ENCODE data around the gene GRIN1.
A peak's percentile ranks its signal among the peaks of the same experiment; 100 is the strongest.

The GRIN1 gene

DNA sequence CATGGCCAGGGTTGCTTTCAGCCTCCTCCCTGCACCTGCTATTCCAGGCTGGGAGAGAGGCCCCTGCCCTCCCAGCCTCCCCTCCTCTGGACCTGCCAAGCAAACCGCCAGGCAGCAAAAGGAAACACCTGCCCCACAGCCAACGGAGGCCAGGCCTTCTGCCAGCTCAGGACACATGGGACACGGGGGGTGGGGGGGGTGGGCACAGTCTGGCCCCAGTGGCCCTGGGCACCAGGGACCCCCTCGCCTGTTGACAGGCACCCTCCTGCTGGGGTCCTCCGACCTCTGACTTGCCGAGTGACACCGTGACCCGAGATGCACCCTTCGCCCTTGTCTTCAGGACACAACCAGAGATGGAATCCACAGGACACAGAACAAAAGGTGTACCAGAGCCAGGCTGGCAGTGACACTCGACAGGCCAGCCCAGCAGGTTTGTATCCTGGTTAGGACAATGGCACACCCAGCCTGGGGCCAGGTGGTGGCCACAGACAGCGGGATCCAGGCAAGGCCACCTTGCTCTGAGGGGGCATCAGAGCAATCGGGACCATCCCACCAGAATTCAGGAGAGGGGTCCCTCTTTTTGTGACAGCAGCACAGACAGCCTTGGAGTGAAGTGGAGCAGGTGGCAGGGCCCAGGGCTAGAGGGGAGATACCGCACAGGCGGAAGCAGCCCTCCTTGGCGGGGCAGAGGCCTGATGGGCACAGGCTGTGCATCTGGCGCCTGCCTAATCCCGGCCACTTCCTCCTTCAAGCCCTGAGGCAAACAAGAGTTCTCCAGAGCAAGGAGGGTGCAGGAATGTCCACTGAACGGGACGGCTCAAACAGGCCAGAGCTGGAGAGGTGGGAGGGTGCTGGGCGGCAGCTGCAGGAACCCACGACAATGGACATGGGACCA, 34.2 kb downstream of the GRIN1 start:
- no peak for FAIRE-seq

DNA sequence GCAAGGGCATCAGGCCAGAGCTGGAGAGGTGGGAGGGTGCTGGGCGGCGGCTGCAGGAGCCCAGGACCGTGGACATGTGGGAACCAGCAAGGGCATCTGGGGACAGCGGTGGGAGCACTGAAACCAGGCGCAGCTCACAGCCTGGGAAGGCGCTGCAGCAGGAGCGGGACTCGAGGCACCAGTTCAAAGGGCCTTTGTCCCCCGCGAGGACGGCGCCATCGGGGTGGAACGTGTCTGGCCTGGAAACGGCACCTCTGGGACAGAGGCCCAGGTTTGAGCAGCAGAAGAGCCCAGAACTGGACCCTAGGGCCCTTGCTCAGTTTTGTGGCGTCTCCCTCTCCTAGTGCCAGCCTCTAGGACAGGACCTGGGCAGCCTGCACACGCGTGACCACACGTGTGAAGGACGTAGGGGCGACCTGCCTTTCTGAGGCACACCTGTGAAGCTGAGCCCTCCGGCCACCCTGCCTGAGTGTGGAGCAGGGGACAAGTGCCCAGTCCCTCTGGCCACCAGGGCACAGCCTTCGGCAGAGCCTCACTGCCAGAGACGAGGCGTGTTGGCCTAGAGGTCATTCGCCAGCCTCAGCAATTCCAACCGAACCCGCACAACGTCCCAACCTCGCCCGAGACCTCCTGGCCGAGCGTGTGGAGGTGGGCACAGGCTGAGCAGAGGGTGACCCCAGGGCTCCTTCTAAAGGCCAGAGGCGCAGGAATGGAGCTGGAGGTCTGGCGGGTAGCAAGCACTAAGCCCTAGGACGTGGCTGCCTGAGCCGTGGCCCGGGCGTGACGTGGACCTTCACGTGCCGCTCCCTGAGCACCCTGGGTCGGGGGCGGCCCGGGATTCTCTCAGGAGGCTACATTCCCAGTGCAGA, 35.1 kb downstream of the GRIN1 start:
- no peak for DNase-seq (ENCODE audit: extremely low spot score, insufficient read length, low read depth)
- FAIRE-seq: no peak

More for the DNA sequence above, 34.2 kb downstream of the GRIN1 start:
- no peak for DNase-seq (ENCODE audit: extremely low spot score, insufficient read length, low read depth)

DNA sequence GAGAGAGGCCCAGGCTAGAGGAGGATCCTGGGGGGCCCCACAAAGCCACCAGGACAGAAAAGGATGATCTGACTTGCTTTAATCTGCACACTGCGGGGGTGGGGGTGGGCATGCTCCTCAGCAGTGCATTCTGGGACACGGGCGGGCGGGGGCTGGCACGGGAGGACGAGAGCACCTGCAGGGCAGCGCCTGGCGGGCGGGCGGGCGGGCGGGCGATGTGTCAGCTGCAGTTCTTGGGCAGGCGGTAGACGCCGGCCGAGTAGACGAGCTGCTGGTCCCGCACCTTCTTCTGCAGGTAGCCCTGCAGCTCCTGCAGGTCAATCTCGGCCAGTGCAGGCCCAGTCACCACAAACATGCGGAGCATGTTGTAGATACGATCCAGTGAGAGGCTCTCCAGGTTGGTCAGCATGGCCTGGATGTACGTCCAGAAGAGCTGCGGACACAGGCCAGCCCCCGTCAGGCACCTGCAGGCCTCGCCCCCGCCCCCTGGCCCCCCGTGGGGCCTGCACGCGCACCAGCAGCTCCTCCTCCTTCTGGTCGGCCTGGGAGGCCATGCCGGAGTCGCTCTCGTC, 35.9 kb downstream of the GRIN1 start:
- FAIRE-seq (no peak), DNase-seq (ENCODE audit: extremely low spot score, insufficient read length, low read depth) (no peak)

DNA sequence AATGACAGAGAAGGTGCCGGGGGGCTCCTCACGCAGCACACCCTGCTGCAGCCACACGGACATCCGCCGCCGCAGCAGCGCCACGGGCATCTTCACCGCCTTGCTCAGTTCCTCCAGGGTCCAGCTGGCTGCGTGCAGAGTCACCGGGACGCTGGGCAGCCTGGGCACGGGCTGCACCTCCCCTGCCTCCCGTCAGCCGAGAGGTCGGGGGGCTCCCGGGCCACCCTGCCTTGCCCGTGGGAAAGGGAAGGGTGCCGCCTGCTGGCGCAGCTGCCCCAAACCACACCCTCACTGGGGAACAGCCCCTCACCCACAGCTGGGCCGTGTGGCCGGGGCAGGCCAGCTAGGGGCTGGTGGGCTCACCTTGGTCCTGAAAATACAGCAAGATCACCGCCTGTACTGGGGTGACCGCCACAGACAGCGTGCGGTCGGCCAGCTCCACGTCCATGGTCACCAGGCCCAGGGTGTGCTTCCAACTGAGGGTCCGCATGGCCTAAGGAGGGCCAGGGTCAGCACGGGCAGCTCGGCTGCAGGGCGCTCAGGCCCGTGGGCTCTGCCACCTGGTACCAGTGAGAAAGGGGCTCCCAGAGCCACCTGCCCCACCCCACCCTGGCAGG, 36.5 kb downstream of the GRIN1 start:
- no peak for FAIRE-seq
- DNase-seq (ENCODE audit: extremely low spot score, insufficient read length, low read depth): no peak

DNA sequence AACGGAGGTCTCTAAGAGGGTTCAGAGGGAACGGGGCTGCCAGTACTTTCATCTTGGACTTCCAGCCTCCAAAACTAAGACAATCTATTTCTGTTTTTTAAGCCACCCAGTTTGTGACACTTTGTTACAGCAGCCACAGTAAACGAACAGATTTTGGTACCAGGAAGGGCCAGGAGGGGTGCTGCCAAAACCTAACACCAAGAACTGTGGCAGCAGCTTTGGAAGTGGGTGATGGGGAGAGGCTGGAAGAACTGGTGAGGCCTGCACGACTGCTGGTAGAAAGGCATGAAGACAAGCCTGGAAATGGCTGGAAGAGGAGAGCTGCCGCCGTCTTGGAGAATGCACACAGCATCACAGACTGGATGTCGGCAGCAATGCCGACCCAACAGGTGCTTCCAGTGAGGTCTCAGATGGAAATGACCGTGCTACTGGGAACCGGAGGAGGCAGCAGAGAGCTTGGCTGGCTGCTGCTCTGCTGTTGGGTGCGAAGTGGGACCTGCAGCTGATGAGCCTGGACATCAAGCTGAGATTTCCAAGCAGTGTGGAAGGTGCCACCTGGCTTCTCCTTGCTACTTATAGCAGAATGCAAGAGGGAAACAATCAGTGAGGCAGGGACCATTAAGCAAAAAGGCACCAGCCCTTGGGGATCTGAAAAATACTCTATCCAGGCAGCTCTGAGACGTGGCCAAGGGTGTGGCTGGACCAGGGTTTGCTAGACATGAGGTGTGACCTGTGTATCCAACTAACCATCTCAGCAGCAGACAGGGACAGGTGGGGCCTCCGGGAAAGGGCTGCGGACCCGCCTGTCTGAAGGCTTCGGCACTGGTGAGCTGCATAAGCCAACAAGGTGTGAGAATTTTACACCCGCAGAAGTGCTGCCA, 37.6 kb downstream of the GRIN1 start:
- FAIRE-seq: peak; percentile 62
- no peak for DNase-seq (ENCODE audit: extremely low spot score, insufficient read length, low read depth)

DNA sequence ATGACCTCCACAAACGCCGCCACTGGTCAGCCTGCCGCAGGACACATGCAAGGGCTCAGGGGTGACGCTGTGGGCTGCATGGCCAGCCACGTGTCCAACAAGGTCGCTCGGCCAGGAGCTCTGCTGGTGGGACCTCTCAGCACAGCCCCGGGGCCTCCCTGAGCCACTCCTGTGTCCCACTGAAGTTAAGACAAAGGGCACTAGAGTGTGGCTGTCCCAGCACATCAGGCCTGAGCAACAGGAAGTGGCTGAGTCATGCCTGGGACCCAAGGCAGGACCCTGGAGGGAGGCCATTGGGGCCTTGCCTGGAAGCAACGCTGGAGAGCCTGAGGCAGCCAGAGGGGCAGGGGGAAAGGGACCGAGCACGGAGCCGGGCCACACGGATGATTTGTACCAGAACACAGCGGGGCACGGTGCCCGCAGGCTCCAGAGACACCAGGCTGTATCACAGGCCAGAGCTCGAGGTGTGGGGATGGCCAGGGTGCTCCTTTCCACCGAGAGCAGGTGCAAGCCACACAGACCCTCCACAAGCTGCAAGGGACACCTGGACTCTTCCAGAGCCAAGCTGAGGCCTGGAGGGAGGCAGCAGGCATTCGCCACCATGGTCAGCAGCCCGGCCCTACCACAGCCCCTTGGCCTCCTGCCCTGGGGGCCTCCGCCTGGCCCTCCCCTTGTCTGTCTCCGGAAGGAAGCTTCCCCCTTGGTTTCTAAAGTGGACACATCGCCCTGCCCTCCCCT, 39.4 kb downstream of the GRIN1 start:
- FAIRE-seq (no peak), DNase-seq (ENCODE audit: extremely low spot score, insufficient read length, low read depth) (no peak)

DNA sequence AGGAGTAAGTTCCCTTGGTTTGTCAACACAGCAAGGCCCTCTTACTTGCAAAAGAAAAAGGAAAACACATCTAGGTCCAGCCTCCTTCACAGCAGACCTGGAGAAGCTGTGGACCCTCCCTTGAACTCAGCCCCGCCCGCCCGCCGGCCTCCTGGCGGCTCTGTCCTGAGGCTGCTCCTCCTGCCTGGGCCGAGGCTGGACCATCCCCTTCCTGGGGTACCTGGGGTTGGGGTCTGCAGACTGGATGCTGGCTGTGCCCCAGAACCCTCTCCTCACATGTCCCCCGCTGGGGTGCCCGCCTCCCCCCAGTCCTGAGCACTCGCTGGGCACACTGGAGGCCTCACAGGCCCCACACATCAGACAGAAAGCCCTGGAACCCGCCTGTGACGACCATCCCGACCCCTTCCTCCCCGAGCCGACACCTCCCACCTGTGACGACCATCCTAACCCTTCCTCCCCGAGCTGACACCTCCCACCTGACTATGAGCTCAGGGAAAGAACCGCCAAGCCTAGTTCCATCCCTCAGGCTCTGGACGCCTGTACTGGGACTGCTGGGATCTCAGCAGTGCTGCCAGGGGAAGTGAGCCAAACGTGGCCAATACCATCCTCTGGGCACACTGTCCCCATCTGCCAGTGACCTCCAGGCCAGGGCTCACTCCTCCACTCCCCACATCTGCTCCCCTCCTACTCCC, 40.1 kb downstream of the GRIN1 start:
- no peak for DNase-seq (ENCODE audit: extremely low spot score, insufficient read length, low read depth)
- FAIRE-seq: no peak

DNA sequence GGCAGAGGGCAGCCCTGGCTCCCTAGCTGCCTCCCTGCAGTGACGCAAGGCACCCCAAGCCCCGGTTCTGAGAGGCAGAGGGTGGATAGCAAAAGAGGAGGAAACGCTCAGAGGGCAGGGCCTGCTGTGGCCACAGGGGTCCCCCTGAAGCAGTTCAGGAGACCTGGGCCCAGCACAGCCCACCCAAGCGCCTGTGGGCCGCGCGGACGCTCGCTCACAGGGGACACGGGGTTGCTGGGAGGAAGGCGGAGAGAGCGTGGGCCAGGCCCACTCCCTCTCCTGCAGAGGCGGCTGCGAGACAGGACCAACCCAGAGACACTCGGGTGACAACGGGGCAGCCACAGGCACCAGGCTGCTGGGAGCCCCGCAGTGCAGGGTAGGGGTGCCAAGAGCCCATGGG, 40.8 kb downstream of the GRIN1 start:
- DNase-seq (ENCODE audit: extremely low spot score, insufficient read length, low read depth): no peak
- FAIRE-seq: no peak

DNA sequence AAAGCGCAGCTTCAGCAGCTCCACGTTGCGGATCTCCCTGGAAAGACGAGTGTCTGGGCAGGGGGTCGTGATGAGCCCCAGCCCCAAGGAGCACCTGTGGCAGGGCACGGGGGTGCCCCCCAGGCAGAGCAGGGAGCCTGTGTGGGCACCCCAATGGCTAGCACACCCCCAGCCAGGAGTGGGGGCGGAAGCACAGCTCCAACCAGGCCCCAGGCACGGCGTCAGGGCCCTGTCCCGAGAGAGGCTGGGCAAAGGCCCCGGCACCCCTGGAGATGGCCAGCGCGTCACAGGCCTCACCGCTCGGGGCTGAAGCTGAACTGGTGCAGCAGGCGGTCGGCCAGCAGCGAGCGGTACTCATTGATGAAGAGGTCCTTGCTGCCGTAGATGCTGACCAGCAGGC, 41.5 kb downstream of the GRIN1 start:
- no peak for FAIRE-seq

DNA sequence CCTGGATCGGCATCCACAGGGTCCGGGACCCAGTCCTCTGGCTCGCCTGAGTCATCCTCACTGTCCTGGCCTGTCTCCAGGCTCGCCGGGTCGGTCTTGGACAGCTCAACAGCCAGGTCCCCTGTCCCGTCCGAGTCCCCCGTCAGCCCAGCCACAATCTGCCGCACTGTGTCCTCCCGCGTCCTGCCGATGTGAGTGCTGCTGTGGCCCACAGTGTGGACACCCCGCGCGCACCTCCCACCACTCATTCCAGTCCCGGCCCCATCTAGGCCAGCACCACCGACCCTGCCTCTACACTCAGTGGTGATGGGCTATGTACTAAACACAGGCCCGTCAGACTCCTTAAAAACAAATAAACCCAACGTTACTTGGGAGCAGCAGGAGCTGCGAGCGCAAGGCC, 42.7 kb downstream of the GRIN1 start:
- DNase-seq (ENCODE audit: extremely low spot score, insufficient read length, low read depth): no peak
- no peak for FAIRE-seq

More for the DNA sequence above, 41.5 kb downstream of the GRIN1 start:
- no peak for DNase-seq (ENCODE audit: extremely low spot score, insufficient read length, low read depth)

DNA sequence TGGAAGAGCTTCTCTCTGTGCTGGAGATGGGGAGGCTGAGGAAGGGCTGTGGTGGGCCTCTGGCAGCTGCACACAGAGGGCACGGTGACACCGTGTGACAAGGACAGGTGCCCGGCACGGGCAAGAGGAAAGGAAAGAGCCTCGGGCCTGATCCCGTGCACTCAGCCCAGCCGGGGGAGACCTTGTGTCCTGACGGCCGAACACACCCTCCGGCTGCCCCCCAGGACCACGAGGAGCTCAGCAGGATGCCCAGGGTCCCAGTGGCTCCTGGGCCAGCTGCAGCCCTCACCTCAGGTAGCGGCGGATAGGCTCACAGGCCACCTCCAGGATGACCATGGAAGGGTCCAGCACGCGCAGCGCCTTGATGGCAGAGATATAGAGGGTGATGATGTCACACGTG, 43.9 kb downstream of the GRIN1 start:
- FAIRE-seq (no peak), DNase-seq (ENCODE audit: extremely low spot score, insufficient read length, low read depth) (no peak)

DNA sequence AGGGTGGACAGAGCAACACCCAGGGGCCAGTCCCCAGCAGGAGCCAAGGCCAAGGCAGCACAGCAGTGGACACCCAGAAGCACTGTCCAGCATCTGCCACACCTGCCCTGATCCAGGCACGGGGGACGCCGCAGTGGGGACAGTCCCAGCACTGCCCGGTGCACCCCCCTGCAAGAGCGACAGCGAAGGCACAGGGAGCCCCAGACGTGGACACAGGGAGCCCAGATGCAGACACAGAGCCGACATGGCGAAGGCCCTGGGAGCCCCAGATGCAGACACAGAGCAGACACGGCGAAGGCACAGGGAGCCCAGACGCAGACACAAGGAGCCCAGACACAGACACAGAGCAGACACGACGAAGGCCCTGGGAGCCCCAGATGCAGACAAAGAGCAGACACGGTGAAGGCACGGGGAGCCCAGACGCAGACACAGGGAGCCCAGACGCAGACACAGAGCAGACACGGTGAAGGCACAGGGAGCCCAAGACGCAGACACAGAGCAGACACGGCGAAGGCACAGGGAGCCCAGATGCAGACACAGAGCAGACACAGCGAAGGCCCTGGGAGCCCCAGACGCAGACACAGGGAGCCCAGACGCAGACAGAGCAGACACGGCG, 45.1 kb downstream of the GRIN1 start:
- FAIRE-seq: no peak
- DNase-seq (ENCODE audit: extremely low spot score, insufficient read length, low read depth): no peak

DNA sequence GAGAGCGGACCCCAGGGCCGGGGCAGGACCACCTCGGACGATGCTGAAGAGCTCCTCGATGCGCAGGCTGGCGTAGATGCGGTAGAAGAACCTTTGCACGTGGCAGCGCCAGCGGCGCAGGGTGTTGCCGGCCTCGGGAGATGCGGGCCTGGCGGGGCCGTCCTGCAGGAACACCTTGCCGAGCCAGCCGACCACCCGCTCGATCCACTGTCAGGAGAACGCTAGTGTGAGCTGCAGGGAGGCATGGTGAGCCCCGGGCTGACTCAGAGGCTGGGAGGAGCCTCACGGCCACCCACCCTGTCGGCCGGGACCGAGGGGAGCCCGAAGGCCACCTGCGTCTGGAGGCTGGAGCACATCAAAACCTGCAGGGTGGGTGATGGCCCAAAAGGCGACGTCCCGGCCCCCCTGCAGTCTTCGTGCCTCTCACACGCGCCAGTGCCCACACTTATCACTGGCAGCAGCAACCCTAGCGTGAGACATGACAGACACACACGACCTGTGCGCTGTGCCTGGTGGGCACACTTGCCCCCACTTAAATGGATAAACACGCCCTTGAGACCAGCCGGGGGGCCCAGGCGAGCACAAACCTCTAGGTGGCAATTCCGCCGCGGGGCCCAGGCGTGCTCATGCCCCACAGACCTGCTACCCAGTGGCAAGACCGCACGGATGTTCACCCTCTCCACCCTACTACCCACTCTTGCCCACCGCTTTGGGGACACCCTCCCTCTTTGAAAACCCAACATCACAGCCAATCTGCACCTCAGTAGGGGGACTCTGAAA, 46.1 kb downstream of the GRIN1 start:
- no peak for DNase-seq (ENCODE audit: extremely low spot score, insufficient read length, low read depth)
- FAIRE-seq: no peak

DNA sequence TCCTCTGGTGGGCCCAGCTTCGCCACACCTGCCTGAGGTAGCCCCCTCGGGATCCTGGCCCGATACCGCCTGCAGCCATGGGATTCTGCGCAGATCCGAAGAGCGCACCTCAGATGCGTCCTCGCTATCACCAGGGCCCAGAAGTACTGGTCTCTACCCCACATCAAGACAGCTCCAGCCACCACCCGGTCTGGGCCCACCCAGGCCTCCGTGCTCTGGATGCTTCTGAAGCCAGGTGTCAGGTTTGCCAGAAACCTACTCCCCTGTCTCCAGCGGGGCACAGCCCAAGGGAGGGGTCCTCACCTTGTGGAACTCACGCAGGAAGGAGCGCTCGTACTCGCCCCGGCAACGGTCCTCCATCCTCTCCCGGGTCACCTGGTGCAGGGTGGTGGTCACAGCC, 47.0 kb downstream of the GRIN1 start:
- FAIRE-seq (no peak), DNase-seq (ENCODE audit: extremely low spot score, insufficient read length, low read depth) (no peak)

DNA sequence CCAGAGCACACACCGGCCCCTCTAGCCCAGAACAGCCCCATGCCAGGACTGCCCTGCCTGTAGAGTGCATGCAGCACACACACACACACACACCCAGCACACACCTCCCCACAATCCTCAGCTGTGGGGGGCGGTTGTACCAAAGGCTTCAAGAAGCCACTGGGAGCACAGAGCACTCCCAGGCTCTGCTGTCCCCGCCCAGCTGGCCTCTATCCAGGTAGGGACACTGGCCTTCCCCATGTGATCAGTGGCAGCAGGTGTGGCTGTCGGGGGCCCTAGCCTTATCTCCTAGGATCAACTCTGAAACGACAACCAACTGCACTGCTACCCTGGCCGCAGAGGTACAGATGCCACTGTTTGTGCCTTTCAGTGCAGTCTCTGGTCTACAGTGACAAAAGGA, 47.4 kb downstream of the GRIN1 start:
- DNase-seq (ENCODE audit: extremely low spot score, insufficient read length, low read depth) (no peak), FAIRE-seq (no peak)

DNA sequence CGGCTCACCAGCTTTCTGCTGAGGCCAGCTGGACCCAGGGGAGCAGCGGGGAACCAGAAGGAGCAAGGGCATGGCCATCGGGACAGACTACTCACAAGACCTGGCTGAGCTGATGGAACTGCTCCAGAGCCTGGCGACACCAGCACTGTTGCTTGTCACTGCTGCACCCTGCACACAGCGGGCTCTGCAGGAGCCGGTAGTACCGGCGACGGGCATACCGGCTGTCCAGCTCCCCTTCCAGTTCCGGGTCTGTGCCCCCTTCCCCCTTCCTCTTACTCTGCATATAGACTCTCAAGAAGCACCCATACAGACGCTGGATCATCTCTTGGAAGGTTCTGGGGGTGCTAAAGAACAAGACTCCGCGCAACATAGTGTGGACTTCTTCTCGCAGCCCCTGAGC, 48.4 kb downstream of the GRIN1 start:
- FAIRE-seq: no peak
- no peak for DNase-seq (ENCODE audit: extremely low spot score, insufficient read length, low read depth)

DNA sequence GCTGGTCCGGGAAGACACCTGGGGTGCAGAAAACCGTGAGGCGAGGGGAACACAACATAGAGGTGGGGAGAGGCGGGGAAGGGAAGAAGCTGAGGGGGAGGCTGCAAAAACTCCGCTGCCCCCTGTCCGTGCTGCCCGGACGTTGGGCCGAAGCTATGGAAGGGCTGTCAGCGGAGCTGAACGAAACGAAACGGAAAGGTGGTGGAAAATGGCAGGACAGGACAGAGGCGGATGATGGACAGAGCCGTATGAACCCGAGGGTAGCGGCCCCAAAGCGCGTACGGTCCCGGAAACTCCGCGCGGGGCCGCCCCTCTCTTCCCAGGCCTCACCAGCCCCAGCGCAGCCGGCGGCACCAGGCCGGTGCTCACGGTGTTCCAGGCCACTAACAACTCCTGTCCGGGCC, 49.1 kb downstream of the GRIN1 start:
- DNase-seq (ENCODE audit: extremely low spot score, insufficient read length, low read depth) (no peak), FAIRE-seq (no peak)

Data from GM18507 (cell line).